Esophagus squamous epithelium (tissue), 5 donors: ENCODE data around the gene KIF26B. TPM values are rescaled to one million over a fixed set of nuclear protein-coding genes. Genes with fewer than 3 reads are reported as not detected.

ENCODE experiments used
- DNase-seq: peaks from one replicate; lab custom pipeline; 2025; lab: John Stamatoyannopoulos, UW
- H3K27ac ChIP-seq, 4 donors: fragments of 200-600 bp; sonication (generic); one replicate each; pipeline ENCODE4 v1.5.1; 2016 to 2019; ENCODE audit warnings: mild to moderate bottlenecking in 1 of 4
- H3K27me3 ChIP-seq, 4 donors: fragments of 200-600 bp; sonication (generic); 1 replicate in 3 of 4; 2 replicates in 1 of 4; pipeline versions ENCODE4 v1.5.1 to v1.6.0; 2017 to 2021; ENCODE audit warnings: antibody characterized with exemption in 1 of 4
- H3K36me3 ChIP-seq, 3 donors: fragments of 200-600 bp; sonication (generic); one replicate each; pipeline ENCODE4 v1.5.1; 2016 to 2019
- H3K4me1 ChIP-seq, 3 donors: fragments of 200-600 bp; sonication (generic); one replicate each; pipeline ENCODE4 v1.5.1; 2017 to 2019
- H3K4me3 ChIP-seq, 4 donors: fragments of 200-600 bp; sonication (generic); 1 replicate in 3 of 4; 2 replicates in 1 of 4; pipeline ENCODE4 v1.5.1; 2016 to 2019; ENCODE audit warnings: mild to moderate bottlenecking in 2 of 4, moderate library complexity in 1 of 4
- H3K9me3 ChIP-seq, 3 donors: fragments of 200-600 bp; sonication (generic); one replicate each; pipeline ENCODE4 v1.5.1; 2016 to 2019
- CTCF ChIP-seq, 6 experiments: fragments of 450-650 bp in 4 of 6; fragments of 200-600 bp in 2 of 6; sonication (generic) in 2 of 6; IDR thresholded peaks; one replicate each; pipeline ENCODE4 v1.5.1; 2016 to 2019; ENCODE audit warnings: antibody characterized with exemption in 6 of 6, mild to moderate bottlenecking in 4 of 6, moderate library complexity in 4 of 6
- POLR2A ChIP-seq, 4 donors: fragments of 450-650 bp; IDR thresholded peaks; one replicate each; pipeline ENCODE4 v1.6.1; 2017; ENCODE audit warnings: antibody characterized with exemption in 4 of 4, mild to moderate bottlenecking in 4 of 4, moderate library complexity in 3 of 4
- WGBS, 2 donors: methylation state at CpG; one replicate each; pipeline ENCODE4 v1.1.5; 2018; 5-methylcytosine and 5-hydroxymethylcytosine counted together
- intact Hi-C: fragments of 100-400 bp; cut with DNase I; formaldehyde crosslinking; loops from one replicate; pipeline ENCODE4 v1.15.0; 2022
- total RNA-seq, 4 donors: library from RNA; depleted of rRNA; stranded (reverse); fragments of >200 nt; gene quantifications; one replicate each; pipeline ENCODE4 v1.1.0, GENCODE V29; 2016
- donor health status: DM: yes; HTN: yes; CAD: no.

The KIF26B gene
- total RNA-seq, 4 donors from 2014 or later = 0.23 to 2.7 (median 1.0) TPM

GRCh38 chr1:245461681-245462080 is 306.9 kb downstream of the KIF26B start:
- 55 to 94% methylated on average over 3 to 5 of the region's 5 CpGs for WGBS, 2 donors
- no peak for DNase-seq
- Histone ChIP-seq H3K36me3 (no peaks in the 10 kb centered on the region), H3K27me3 (peaks cover 0 to 10% (median 0%) of the 10 kb centered on the region in 4 donors), H3K4me1 (no peaks in the 10 kb centered on the region), H3K4me3 (no peak overlapping the region), H3K27ac (no peak overlapping the region), H3K9me3 (no peaks in the 10 kb centered on the region)
- intact Hi-C loops = no loop called here
- TF ChIP-seq CTCF (IDR thresholded peaks at IDR 0.05) = no peak
- TF ChIP-seq POLR2A (IDR thresholded peaks at IDR 0.05) = no peak

- no peak overlapping the region for H3K4me3 ChIP-seq
- H3K27ac ChIP-seq = no peak overlapping the region
- no peaks in the 10 kb centered on the region for H3K9me3 ChIP-seq
- no peaks in the 10 kb centered on the region for H3K4me1 ChIP-seq
- WGBS, 2 donors = 77 to 78% methylated on average over 7 of the region's 7 CpGs
- intact Hi-C loops = no loop called here
- H3K27me3 ChIP-seq = peaks cover 0 to 10% (median 0%) of the 10 kb centered on the region in 4 donors
- DNase-seq = no peak
- TF ChIP-seq POLR2A (IDR thresholded peaks at IDR 0.05) (no peak), CTCF (IDR thresholded peaks at IDR 0.05) (no peak)
- no peaks in the 10 kb centered on the region for H3K36me3 ChIP-seq
Observed at GRCh38 chr1:245462161-245462560, 307.4 kb downstream of the KIF26B start.

- H3K27me3 ChIP-seq = peaks cover 0 to 10% (median 0%) of the 10 kb centered on the region in 4 donors
- H3K27ac ChIP-seq = no peak overlapping the region
- no peaks in the 10 kb centered on the region for H3K9me3 ChIP-seq
- TF ChIP-seq POLR2A (IDR thresholded peaks at IDR 0.05) = no peak
- TF ChIP-seq CTCF (IDR thresholded peaks at IDR 0.05) = no peak
- H3K4me3 ChIP-seq = no peak overlapping the region
- no peak for DNase-seq
- no peaks in the 10 kb centered on the region for H3K36me3 ChIP-seq
- H3K4me1 ChIP-seq = no peaks in the 10 kb centered on the region
- WGBS, 2 donors = 56 to 65% methylated on average over 9 to 11 of the region's 11 CpGs
- intact Hi-C loops = no loop called here
Observed at GRCh38 chr1:245463392-245464165, 308.8 kb downstream of the KIF26B start.

DNA sequence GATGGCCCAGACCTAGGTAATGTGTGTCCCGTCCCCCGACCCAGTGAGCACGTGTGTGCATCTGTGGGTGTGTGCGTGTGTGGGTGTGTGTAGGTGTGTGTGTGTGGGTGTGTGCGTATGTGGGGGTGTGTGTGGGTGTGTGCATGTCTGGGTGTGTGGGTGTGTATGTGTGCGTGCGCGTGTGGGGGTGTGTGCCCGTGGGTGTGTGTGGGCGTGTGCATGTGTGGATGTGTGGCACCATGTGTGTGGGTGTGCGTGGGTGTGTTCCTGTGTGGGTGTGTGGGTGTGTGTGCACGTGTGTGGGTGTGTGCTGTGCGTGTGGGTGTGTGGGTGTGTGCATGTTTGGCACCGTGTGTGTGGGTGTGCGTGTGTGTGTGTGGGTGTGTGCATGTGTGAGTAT is 309.5 kb downstream of the KIF26B start:
- Histone ChIP-seq H3K36me3 (no peaks in the 10 kb centered on the region), H3K27ac (no peak overlapping the region), H3K9me3 (no peaks in the 10 kb centered on the region), H3K4me1 (no peaks in the 10 kb centered on the region), H3K27me3 (peaks cover 0 to 10% (median 0%) of the 10 kb centered on the region in 4 donors), H3K4me3 (no peak overlapping the region)
- no peak for DNase-seq
- intact Hi-C loops = no loop called here
- no peak for TF ChIP-seq CTCF (IDR thresholded peaks at IDR 0.05)
- no peak for TF ChIP-seq POLR2A (IDR thresholded peaks at IDR 0.05)
- WGBS, 2 donors = 61 to 75% methylated on average over 14 to 15 of the region's 15 CpGs

DNA sequence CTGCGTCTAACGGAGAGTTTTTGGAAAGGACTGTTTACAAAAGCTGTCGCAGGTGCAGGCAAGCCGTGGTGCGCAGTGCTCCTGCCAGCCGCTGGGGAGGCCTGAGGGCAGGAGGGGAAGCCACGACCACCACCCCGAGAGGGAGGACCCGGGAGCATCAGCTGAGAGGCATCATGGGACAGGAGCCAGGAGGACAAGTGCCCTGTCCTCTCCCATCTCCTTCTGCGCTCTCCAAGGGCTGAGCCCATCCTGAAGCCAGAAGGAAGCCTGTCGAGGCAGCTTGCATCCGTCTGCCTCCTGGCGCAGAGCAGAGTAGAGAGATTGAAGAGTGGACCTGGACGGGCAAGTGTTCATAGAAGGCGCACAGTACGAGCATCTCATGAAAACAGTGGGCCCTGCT is 310.9 kb downstream of the KIF26B start:
- WGBS, 2 donors = 74 to 75% methylated on average over 5 to 13 of the region's 16 CpGs
- TF ChIP-seq CTCF (IDR thresholded peaks at IDR 0.05) (no peak), POLR2A (IDR thresholded peaks at IDR 0.05) (no peak)
- no peak for DNase-seq
- intact Hi-C loops = no loop called here
- no peak overlapping the region for H3K4me3 ChIP-seq
- no peaks in the 10 kb centered on the region for H3K9me3 ChIP-seq
- H3K4me1 ChIP-seq = no peaks in the 10 kb centered on the region
- no peaks in the 10 kb centered on the region for H3K36me3 ChIP-seq
- H3K27me3 ChIP-seq = peaks cover 0 to 10% (median 0%) of the 10 kb centered on the region in 4 donors
- no peak overlapping the region for H3K27ac ChIP-seq
